Tibial nerve (tissue), 4 donors: ENCODE measurements around the gene HTRA3.

ENCODE experiments used
- EP300 ChIP-seq, 2 donors: sonication (generic); formaldehyde crosslinking; IDR thresholded peaks; one replicate each; pipeline ENCODE4 v1.6.1; 2017; ENCODE audit warnings: antibody characterized with exemption in 2 of 2, mild to moderate bottlenecking in 1 of 2
- TF ChIP-seq, protein P1 (sequence below), 5 experiments: fragments of 200-600 bp in 3 of 5; fragments of 450-650 bp in 2 of 5; sonication (generic) in 3 of 5; IDR thresholded peaks; one replicate each; pipeline ENCODE4 v1.5.1; 2016 to 2019; ENCODE audit warnings: antibody characterized with exemption in 5 of 5, mild to moderate bottlenecking in 3 of 5, moderate library complexity in 2 of 5

DNA sequence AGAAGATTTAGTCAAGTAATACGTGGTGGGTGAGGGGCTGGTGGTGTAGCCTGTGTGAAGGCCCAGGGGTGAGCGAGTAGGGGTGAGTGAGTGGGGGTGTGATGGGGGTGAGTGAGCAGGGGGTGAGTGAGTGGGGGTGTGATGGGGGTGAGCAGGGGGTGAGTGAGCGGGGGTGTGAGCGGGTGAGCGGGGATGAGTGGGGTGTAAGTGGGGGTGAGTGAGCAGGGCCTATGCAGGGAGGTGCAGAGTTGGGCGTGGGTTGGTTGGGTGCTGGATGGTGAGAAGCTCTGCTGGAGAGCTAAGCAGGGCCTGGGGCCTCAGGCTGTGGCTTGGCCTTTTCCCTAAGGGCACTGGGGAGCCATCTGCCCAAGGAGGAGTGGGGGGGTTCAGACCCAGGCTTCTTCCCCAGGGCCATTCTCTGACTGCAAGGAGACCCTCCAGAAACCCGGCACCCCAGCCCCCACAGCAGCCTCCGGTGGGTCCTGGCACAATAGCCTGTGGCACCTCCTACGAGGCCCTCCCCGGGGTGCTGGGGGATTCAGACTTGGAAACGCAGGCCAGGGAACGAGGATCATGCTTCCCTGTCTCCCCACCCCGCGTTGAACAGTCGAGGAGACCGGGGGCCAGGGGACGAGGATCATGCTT lies 40.1 kb upstream of the HTRA3 start:
- TF ChIP-seq, protein P1, sequence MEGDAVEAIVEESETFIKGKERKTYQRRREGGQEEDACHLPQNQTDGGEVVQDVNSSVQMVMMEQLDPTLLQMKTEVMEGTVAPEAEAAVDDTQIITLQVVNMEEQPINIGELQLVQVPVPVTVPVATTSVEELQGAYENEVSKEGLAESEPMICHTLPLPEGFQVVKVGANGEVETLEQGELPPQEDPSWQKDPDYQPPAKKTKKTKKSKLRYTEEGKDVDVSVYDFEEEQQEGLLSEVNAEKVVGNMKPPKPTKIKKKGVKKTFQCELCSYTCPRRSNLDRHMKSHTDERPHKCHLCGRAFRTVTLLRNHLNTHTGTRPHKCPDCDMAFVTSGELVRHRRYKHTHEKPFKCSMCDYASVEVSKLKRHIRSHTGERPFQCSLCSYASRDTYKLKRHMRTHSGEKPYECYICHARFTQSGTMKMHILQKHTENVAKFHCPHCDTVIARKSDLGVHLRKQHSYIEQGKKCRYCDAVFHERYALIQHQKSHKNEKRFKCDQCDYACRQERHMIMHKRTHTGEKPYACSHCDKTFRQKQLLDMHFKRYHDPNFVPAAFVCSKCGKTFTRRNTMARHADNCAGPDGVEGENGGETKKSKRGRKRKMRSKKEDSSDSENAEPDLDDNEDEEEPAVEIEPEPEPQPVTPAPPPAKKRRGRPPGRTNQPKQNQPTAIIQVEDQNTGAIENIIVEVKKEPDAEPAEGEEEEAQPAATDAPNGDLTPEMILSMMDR (IDR thresholded peaks at IDR 0.05) = no peak
- no peak for TF ChIP-seq EP300 (IDR thresholded peaks at IDR 0.05)
